Activated CD4-positive, alpha-beta T cell treated with anti-CD3 and anti-CD28 coated beads for 4 hours (primary cell): ENCODE results near the gene RASL11B.

Source experiments
- DNase-seq, 2 donors: peaks; one replicate each; pipeline ENCODE4 v3.0.0-alpha.2; 2020

Gene RASL11B

DNA sequence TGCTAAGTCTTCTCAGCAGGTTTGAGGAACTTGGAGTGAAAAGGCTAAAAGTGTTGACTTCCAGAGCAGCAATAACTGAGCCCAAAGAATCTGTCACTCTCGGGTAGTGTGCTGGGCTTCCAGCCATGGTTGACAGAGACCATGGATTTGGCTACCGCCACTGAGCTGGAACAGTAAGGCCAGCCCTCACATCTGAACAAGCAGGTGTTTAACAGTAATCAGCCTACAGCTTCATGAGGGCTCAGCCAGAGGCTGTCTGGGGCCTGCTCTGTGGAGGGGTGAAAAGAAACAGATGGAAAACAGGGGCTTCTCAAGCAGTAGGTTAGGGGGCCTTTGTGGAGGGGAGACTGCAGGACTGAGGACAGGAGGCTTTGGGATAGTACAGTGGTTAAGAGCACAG, 14.9 kb downstream of the RASL11B start:
- no peak for DNase-seq

DNA sequence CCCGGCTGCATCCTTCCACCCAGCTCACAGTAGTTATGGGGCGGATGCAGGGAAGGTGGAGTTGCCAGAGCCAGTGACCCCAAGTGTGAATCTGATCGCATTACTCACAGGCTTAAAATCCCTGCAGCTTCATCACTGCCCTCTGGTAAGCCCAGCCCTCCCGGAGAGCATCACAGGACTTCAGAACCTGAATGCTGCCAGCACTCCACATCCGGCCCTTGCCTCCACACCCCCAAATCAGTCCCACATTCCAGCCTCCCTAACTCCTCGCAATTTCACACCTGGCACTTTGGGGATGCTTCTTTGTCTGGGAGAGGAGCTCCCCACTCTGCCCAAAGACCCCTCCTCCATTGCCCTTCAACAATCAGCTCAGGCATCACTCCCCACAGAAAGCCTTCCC, 15.6 kb downstream of the RASL11B start:
- DNase-seq, result no peak

DNA sequence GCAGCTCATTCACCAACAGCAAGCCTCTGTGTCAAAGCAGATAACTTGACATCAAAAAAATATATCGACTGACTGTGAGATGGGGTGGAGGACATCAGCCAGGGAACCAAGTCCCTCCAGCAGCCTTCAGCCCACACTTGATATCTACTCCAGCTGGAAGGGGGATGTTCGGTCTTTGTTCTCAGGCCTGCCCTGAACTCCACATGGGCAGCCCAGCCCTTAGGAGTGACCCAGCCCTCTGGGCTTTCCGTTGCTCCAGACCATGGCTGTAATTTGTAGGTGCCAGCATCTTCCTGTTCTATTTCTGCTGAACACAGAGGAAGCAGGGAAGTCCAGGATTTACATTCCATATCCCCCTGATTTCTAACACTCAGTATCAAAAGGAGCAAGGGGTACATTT, 17.4 kb downstream of the RASL11B start:
- DNase-seq, result no peak

DNA sequence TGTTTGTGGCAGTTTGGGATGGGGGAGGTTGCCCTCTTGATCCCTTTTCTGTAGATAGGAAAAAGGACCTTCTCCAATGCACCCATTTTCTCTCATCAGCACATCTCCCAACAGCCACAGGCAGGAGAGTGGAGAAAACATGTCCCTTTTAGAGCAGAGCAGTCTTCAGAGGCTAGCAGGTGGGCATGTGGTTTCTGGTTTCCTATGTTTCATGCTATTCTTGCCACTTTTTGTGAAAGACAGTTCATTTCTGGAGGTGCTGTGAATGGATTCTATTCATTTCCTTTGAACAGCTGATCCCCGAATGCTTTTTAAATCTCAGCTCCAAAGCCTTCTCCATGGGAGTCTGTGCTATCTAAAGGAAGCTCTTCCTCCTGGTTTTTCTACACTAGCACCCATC, 18.9 kb downstream of the RASL11B start:
- no peak for DNase-seq

DNA sequence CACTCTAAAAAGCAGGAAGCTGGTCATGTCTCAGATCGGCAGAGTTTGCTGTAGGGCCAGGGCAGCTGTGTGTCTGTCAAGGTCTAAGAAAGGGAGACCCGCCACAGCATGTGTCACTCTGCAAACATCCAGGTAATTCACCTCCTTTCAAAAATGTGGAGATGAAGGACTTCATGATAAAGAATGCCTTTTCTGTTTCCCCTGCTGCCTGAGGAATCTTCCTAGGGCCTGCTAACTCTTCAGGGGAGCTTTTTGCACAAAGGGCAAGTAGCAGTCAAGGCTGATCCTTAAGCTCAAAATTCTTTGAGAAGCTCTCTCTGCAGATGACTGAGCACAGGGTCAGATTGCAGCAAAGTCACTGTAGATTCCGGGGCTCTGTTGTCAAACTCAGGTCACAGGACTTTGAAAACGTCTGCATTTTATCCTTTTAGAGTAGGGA, 21.1 kb downstream of the RASL11B start:
- DNase-seq, result no peak

DNA sequence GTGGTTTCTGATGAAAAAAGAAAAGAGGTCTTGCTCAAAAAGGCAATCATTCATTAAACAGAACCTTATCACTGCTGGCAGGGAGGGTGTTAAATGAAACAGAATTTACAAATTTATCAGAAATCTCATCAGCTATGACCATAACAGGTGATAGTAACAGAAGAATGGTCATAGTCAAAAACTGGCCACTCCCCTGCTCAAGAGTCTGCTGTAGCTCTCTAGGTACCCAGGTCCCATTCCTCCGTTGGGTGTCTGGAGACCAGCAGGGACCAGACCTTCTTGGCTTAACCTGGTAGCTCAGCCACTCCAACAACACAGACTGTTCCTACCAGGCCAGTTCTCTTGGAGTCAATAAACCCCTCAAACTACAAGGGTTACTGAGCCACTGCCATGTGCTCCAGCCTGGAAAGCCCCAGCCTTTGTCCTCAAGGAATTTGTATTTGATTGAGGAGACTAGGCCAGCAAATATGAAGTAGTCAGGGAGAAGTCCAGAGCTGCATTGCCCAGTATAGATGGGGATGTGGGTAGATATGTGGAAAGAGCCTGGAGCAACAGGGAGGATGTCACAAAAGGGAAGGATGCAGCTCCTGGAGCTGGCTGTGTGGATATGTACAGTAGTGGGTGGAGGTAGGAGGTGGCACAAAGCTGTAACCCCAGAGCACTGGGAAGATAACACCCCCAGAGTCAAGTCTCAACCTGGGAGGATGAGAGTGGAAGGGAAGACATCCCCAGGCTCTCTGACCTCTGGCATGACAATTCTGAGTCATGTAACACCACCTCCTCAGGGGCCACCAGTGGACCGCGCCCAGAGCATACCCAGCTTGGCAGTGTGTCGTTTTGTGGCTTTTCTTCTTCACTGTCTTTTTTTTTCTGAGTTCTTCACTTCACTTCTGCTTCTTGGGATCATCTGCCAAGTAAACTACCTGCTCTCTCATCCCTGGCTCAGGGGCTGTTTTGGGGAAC, 21.9 kb downstream of the RASL11B start:
- no peak for DNase-seq

DNA sequence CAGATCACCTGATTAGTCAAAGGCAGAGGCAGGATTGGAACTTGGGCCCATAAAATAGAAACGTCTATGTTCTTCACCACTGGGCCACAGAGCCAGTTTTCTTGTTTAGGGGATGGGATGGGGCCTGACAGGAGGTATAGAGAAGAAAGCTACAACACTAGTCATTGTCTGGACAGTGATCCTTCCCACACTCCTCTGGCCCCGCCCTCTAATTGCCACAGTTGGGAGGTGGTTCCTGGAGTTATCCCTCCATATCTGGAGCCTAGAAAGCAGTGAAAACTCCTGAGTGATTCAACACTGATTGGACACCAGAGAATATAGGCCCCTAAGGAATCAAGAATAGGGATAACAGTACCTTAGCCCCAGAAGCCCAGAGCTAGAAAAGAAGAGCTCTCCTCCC, 22.9 kb downstream of the RASL11B start:
- no peak for DNase-seq

DNA sequence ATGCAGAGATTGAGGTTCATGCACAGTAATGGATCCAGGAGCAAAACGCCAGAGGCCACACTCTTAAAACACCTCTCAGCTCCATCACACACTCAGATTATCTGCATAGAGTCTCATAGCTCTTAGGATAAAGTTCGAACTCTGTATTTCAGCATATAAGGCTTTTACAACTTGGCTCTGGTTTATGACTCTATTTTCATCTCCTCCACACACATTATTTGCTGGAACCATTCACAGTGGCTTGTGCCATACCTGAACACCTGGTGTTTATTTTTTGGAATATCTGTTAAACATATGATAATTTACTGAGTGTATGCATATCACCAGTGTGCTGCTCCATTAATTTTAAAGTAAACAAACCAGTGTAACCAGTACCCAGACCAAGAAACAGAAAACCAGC, 27.2 kb downstream of the RASL11B start:
- no peak for DNase-seq

DNA sequence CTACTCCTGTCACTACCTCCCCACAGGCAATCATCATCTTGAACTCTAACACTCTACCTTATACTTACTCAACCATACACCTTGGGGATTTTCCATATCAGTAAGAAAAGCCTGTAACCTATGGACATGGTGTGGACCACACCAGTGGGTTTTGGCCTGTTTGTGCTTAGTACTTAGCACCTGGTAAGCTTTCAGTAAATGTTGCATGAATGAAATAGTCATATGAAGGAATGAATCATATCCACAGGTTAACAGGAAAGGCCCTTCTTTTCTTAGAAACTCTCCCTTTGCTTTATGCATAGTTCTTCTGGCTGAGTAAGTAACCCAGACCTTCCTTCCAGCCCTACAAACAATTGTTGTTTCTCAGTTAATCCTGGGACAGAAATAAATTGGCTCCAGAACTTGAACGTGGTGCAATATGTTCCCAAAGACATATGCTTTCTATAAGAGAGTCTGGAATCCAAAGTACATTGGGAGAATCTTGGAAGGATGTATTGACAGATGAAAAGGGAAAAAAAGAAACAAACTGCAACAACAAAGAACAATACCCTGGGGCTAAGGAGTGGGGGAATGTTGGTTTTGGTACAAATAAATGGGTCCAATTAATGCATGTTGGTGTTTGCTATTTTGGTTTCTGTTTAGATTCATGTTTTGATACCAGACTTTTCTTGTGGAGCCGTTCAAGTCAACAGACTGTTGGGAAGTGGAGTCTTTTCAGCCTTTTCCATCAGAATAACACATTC, 27.8 kb downstream of the RASL11B start:
- no peak for DNase-seq

DNA sequence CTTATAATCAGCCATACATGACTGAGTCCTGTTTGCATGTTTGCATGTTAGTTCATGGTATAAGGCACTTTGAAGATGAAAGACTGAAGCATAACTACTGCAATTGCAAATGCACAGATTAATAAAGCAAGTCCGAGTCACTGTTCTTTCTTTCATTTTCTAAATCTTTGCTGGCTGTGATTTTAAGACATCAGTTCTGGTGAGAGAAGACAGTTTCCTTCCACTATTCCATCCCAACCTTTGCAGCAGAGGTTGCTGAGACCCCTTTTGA, 28.3 kb downstream of the RASL11B start:
- no peak for DNase-seq

DNA sequence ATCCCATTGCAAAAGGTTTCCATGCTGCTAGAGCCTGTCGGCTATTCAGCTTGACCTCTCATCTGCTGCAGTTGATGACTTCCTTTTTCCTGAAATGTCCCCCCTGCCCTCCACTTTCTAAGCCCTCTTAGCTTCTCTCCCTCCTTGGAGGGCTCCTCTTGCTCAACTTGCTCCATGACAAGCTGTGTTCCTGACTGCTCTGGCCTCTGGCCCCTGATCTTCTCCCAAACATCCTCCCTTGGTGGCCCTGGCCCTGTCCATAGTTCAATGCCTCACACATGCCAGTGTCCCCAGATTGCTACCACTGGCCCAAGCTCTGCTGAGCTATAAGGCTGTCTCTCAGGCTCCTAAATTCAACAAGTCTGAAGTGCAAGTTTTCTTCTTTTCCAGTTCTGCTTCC, 29.6 kb downstream of the RASL11B start:
- DNase-seq, result no peak

DNA sequence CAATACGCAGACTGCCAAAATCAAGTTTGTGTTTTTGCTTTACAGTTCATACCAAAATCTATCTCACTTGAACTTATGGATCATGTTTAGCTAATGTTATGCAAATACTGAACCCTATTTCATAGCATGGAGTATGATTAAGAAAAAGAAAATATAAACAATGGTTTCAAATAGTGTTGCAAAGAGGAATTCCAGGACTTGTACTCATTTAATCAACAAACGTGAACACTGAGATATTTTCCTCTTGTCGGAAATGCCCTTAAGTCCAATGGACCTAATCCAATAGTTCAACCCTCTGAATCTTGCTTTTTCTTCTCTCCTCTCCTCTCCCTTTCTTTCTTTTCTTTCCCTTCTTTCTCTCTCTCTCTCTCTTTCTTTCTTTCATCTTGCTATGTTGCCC, 30.8 kb downstream of the RASL11B start:
- no peak for DNase-seq

DNA sequence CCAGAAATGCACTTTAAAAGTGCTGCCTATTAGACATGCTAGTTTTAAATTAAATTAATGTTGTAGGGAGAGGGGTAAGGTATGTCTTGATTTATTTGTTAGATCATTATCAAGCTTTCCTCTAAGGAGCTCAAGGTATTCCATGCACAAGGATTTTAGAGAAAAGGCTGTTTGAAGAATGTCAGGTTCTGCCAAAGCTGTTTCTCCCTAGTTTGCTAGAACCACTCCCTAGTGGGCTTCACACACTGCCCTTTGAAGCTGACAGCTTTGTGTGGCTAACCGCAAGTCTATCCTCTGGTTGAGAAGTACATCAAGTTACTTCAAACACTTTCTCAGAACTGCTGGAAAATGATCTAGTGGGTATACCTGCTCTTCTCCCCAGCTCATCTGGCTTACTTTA, 32.3 kb downstream of the RASL11B start:
- no peak for DNase-seq

DNA sequence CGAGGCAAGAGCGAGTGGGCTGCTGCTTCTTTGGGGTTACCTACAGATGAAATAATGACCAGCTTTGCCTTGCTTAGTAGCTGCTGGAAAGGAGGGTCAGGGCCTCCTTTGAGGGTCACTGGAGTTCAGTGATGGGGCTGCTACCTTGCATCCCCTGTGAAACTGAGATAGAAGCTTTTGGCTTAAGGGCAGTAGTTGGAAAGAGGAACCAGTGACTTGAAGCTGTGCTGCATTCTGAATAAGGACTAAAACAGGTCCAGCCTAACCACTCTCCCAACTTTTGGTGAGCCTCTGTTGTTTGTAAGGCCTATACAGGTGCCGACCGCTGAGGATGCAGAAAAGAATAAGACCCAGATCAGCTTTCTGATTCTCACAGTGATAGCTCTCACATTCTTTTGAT, 41.2 kb downstream of the RASL11B start:
- no peak for DNase-seq

DNA sequence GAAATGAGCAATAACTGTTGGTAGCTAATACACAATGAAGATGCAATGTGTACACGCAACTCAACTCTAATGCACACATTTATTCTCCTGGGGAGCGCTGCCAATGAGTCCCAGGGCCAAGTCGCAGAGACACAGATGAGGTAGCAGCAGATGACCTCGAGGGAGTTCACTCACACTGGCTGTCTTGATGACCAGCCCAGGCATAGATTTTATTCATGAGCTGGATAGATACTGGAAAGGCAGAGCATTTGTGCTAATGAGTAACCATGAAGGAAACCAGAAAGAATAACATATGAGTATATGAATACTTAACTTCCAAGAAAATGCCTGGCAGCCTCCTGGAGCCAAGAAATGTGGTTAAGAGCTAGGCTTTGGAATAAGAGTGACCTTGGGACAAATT, 42.3 kb downstream of the RASL11B start:
- no peak for DNase-seq

DNA sequence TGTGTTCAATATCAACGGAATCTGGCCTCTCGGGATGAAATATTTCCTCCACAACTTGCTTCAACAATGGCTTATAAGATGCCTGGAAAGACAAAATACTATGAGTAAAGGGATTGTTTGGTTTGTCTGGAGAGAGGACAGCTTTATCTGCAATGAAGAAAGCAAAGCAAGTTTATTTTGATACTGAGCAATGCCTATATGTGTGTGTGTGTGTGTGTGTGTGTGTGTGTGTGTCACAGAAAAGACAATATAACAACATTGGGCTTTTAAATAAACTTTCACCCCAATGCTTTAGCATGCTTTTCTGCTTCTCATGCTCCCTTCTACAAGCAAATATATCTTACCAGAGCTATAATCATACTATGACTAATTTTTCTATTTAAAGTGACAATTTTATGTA, 45.4 kb downstream of the RASL11B start:
- no peak for DNase-seq

DNA sequence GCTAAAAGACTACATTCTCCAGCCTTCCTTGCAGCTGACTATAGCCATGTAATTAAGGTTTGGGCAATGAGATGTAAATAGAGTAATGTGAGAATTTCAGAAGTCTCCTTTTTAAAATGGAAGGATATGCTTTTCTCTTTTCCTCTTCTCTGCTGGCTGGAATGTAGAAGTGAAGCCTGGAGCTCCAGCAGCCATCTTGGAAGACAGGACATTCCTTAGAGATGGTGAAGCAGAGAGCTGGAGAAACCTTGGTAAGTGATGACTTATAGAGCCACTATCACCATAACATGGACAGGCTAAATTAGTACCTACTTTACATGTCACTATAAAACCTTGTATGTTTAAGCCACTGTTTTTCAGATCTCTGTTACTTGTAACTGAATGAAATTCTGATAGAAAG, 48.0 kb downstream of the RASL11B start:
- DNase-seq, result no peak

DNA sequence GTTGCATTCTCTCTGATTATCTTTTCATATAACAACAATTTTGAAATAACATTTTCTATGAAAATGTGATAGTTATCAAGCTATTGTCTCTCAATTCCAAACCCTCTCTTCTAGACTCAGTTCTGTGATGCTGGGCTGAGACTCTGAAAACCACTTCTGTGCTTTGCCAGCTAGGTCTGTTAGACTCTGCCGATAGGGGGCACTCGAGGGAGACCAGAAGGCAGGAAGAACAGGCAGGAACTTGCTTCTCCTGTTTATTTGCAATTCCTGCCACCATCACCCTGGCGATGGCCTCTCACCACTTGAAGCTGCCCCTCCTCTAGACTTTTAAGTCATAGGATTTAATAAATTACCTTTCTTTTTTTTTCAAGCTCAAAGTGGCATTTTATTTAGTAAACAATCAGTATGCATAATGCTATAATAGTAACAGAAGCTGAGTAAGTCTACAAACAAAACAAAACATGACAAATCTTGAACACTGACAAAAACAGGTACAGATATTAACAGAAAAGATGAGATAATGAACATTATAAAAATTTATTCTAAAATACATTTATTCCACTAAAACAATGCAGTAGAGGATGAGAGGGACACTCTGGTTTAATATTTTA, 49.7 kb downstream of the RASL11B start:
- DNase-seq, result peak; percentile 50 to 65

DNA sequence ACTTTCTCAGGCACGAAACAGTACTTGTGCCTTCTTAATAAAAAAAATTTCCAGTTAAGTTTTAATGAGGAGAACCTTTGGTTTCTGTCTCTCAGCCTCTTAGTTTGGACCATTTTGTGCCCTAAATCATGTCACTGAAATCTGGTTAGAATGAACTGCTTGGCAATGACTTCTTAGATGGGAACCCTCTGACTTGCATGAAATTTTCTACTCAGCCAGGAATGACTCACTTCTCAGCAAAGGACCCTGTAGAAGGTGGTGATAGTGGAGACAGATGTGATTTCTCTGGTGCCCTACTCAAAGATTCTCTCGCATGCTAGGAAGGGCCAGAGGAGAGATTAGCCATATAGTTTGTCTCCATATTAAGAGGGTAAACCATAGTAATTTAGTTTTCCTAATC, 50.5 kb downstream of the RASL11B start:
- no peak for DNase-seq

DNA sequence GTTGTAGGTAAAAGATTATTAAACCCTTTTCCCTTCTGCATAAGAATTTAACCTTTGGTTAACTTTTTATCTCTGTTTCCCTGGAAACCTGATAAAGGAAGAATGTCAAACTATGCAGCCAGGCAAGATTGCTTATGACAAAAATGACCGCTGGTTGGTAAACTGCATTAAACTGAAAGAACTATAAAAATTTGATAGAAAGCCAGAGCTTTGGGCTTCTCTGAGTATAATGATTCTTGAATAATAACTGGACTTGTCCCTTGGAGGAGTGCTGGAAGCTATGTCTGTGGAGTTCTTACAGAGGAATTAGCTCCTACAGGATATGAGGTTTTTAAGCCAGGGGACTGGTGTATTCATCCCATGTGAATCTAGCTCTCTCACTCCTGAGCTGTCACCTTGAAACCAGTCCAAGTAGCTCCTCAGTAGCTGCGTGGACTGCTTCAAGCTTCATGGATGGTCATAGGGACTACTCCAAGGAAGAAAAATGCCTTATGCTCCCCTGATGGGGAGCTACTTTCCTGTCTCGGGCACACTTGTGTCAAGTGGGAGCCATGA, 52.0 kb downstream of the RASL11B start:
- no peak for DNase-seq

DNA sequence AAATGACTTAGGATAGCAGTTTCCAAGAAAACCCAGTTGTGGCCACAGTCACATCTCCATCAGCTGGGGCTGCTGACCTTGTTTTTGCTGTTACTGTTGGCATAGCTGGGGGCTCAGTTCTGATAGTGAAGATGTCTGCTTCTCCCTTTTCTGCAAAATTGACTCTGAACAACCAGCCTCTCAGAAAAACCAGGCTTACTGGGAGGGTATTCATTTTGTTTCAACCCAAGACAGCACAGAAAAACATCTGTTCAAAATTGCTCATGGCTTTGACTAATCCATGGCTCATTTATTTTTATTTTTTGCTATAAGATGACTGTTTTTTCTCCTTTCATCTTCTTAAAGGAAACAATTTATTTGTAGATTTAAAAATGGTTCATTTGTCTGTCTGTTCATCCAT, 53.1 kb downstream of the RASL11B start:
- DNase-seq, result no peak

DNA sequence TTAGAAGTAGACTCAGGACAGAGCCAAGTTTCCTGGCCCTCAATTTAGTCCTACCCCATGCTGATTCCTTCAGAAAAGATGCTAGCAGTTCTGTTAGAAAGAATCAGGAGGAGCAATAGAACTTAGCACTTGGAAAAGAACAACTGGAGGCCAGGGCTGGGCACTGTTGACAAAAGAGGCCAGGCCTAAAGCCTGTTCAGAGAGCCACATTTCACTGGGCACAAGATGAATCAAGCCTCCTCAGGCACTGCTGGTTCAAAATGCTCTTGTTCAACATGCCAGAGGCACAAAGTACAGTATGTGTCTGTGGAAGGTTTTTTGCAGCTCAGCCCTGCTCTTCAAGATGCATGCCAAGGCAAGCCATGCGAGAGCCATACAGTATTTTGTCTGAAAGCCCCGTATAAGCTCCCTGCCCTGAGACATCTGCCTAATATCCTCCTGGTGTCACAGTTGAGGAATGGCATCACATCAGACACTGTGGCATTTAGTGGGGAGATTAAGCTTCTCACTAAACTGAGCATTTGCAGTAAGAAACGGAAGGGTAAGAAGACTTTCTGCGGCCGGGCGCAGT, 53.7 kb downstream of the RASL11B start:
- DNase-seq, result no peak
